GM12873 (cell line): ENCODE data around the gene GAL3ST3.

Experiments
- TF ChIP-seq, protein P1 (sequence below): IDR thresholded peaks from 2 replicates; pipeline ENCODE4 v1.5.1; 2012; ENCODE audit warnings: low read depth, mild to moderate bottlenecking, moderate library complexity, low read length, control low read depth; ENCODE audit not compliant: insufficient read depth; ENCODE audit errors: missing control alignments

GAL3ST3 gene

DNA sequence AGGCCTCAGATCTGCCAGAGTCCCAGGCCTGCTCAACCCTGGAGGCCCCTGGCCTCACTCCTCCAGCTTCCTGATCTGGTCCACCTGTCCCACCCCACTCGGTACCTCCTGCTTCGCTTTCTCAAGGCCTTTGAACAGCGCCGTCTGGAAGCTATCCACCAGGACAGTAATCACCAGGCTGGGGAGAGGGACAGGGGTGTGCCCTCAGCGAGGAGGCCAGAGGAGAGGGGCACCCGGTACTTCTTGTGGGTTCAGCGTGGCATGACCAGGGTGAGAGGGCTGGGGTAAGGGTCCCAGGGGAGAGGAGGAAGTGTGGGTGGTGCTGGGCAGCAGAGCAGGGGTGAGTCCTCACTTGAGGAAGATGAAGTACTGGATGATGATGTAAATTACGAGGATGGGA lies 28.7 kb downstream of the GAL3ST3 start:
- TF ChIP-seq, protein P1, sequence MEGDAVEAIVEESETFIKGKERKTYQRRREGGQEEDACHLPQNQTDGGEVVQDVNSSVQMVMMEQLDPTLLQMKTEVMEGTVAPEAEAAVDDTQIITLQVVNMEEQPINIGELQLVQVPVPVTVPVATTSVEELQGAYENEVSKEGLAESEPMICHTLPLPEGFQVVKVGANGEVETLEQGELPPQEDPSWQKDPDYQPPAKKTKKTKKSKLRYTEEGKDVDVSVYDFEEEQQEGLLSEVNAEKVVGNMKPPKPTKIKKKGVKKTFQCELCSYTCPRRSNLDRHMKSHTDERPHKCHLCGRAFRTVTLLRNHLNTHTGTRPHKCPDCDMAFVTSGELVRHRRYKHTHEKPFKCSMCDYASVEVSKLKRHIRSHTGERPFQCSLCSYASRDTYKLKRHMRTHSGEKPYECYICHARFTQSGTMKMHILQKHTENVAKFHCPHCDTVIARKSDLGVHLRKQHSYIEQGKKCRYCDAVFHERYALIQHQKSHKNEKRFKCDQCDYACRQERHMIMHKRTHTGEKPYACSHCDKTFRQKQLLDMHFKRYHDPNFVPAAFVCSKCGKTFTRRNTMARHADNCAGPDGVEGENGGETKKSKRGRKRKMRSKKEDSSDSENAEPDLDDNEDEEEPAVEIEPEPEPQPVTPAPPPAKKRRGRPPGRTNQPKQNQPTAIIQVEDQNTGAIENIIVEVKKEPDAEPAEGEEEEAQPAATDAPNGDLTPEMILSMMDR: no peak

DNA sequence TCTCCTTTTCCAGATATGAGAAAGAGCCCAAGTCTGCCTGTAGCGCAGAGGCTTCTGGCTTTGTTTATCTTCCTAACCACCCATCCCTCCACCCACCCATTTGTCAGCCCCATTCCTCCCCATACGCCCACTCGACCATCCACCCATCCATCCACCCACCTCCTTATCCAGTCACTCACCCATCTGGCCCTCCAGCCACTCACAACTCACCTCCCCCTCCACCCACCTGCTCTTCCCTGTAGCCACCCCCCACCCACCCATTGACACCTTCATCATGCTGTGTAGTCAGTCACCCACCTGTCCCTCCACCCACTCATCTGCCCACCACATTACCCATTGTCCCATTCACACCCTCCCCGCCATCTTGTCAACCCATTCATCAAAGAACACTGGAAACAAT lies 31.6 kb downstream of the GAL3ST3 start:
- TF ChIP-seq, protein P1: no peak

DNA sequence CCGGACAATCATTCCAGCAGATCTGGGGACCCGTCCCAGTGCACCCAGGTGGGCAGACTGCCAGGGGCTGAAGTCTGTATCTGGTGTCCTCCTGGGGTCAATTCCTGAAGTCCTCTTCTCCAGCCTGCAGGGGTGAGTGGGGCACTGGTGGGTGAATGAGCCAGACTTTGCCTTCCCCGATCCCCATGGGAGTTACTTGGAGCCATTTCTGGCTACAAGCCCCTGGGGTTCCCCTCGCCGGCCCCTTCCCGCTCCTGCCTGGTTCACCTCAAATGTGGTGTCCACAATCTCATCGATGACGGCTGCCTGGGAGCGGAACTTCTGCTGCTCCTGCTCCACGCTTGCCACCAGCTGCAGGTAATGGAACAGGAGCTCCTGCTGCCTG lies 32.2 kb downstream of the GAL3ST3 start:
- TF ChIP-seq, protein P1: no peak

DNA sequence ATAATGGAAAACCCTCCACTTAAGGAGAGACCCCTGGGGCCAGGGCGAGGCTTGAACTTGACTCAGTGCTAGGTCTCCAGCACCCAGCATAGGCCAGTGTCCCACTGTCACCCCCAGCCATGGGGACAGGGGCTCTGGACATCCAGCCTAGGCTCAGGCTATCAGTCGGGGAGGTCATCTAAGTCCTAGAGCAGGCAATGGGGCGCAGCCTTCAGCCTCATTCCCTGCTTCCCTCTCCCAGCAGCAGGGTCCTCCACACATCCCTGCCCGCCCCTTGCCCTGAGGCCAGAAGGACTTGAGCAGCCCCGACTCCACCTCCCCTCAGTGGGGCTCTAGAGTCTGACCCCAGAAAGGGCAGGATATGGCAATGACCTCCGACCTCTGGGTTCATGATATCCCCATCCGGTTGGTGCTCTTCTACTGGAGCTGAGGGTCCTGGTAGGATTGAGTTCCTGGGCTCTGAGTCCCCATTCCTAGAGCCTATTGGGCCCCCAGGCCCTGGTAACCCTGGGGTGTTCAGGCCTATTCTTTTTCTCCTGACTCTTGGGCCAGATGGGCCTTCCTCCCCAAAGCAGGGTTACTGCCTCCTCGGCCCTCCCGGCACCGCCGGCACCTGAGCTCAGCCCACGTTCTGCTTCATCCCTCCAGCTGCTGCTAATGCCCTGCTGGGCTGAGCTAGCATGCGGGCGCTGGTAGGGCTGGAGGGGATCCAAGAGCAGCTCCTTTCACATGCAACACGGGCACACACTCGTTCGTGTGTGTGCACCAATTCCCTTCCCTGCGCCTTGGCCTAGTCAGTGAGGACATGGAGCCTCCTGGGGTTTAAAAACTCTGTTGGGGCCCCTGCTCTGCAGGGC lies 32.8 kb downstream of the GAL3ST3 start:
- TF ChIP-seq, protein P1: no peak

DNA sequence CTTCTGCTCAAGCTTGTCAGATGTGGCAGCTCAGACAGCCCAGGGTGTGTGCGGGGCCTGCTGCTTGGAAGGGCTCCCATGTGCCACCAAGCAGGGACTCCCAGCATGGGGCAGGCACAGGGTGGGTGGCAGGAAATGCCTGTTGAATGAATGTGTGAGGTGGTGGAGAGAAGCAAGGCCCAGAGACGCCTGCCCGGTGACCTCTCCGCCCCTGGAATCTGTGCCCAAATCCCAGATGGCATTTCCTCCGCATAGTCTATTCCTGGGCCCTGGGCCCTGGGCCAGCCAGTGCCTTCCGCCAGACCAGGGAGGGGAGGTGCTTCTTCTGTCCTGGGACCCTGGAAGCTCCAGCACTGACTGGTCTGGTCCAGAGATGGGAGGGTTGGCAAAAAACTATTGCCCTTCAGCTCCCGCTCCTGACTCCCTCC lies 33.5 kb downstream of the GAL3ST3 start:
- TF ChIP-seq, protein P1: no peak

DNA sequence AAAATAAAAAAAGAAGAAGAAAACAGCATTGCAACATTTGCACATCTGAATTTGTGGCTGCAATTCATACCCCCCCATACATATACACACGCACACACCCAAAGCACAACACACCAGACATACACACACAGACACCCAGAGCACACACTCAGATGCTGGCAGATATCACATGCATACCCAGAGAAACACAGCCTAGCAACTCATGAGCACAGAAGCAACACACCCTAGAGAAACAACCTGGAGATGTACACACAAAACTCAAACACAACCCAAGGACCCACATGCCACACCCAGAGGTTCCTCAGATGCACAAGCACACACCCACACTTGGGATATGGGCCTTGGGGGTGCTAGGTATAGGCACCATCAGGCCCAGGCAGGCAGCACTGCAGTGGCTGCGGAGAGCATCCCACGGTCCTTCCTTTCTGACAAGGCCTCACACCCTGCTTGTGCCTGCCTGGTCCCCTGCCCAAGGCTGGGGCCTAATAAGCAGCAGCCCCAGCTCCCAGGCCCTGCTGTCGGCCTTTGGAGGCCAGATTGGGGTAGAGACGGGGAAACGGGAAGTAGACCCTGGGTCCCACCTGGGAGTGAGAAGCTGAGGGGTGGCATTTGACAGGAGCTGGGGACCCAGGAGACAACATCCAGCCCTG lies 34.0 kb downstream of the GAL3ST3 start:
- TF ChIP-seq, protein P1: no peak

DNA sequence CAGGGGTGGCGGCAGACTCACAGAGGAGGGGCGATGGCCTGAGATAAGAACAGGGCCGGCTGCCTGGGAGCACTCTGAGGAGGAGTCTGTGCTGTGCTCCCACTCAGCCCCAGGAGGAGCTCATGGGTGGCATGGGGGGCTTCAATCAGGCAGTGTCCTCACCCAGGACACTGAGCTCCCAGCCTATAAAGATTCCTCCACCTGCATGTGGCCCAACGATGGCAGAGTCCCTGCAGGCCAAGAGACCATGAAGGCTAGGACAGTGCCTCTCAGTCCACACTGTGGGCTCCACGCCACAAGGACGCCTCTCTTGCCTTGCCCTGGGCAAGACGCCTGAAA lies 35.2 kb downstream of the GAL3ST3 start:
- TF ChIP-seq, protein P1: no peak
